Hepatocyte (in vitro differentiated cells): ENCODE measurements around the gene SHE. TPM values are rescaled to one million over a fixed set of nuclear protein-coding genes. Genes with fewer than 3 reads are reported as not detected.

Experiments
- DNase-seq: peaks from one replicate; pipeline ENCODE4 v3.0.0-alpha.2; 2016; ENCODE audit warnings: low spot score
- H2AFZ ChIP-seq: fragments of 200-600 bp; sonication (generic); 2 replicates; pipeline ENCODE4 v1.6.0; 2016; ENCODE audit warnings: antibody characterized with exemption, mild to moderate bottlenecking
- H3K27ac ChIP-seq: fragments of 200-600 bp; sonication (generic); 2 replicates; pipeline ENCODE4 v1.5.1; 2016; ENCODE audit warnings: mild to moderate bottlenecking
- H3K27me3 ChIP-seq: fragments of 200-600 bp; sonication (generic); 2 replicates; pipeline ENCODE4 v1.6.1; 2016
- H3K36me3 ChIP-seq: fragments of 200-600 bp; sonication (generic); replicated peaks from 2 replicates; pipeline ENCODE4 v1.5.1; 2016; ENCODE audit warnings: low read depth; ENCODE audit not compliant: insufficient read depth
- H3K4me1 ChIP-seq: fragments of 200-600 bp; sonication (generic); 2 replicates; pipeline ENCODE4 v1.5.1; 2016; ENCODE audit warnings: mild to moderate bottlenecking, moderate library complexity; ENCODE audit not compliant: insufficient read depth
- H3K4me2 ChIP-seq: fragments of 200-600 bp; sonication (generic); 2 replicates; pipeline ENCODE4 v1.6.0; 2016
- H3K4me3 ChIP-seq: fragments of 200-600 bp; sonication (generic); 2 replicates; pipeline ENCODE4 v1.5.1; 2016; ENCODE audit warnings: mild to moderate bottlenecking
- H3K79me2 ChIP-seq: fragments of 200-600 bp; sonication (generic); 2 replicates; pipeline ENCODE4 v1.6.0; 2017; ENCODE audit warnings: mild to moderate bottlenecking
- H3K9me2 ChIP-seq: fragments of 200-600 bp; sonication (generic); replicated peaks from 2 replicates; pipeline ENCODE4 v1.6.0; 2017; ENCODE audit warnings: mild to moderate bottlenecking; ENCODE audit not compliant: insufficient read depth
- H3K9me3 ChIP-seq: fragments of 200-600 bp; sonication (generic); 2 replicates; pipeline ENCODE4 v1.5.1; 2016; ENCODE audit warnings: low read depth, mild to moderate bottlenecking
- H4K20me1 ChIP-seq: fragments of 200-600 bp; sonication (generic); 2 replicates; pipeline ENCODE4 v1.6.0; 2016; ENCODE audit warnings: mild to moderate bottlenecking; ENCODE audit not compliant: insufficient read depth, poor library complexity, severe bottlenecking
- CTCF ChIP-seq: fragments of 200-600 bp; sonication (generic); IDR thresholded peaks from 2 replicates; pipeline ENCODE4 v1.5.1; 2016; ENCODE audit warnings: antibody characterized with exemption, mild to moderate bottlenecking; ENCODE audit not compliant: poor library complexity
- EZH2 ChIP-seq: fragments of 200-600 bp; sonication (generic); IDR thresholded peaks from 2 replicates; pipeline ENCODE4 v1.6.1; 2016; ENCODE audit warnings: antibody characterized with exemption, mild to moderate bottlenecking, borderline replicate concordance
- EZH2phosphoT487 ChIP-seq: fragments of 200-600 bp; sonication (generic); IDR thresholded peaks from one replicate; pipeline ENCODE4 v1.6.1; 2018; ENCODE audit warnings: antibody characterized with exemption, mild to moderate bottlenecking, low read depth, moderate library complexity; ENCODE audit not compliant: unreplicated experiment, severe bottlenecking
- WGBS: methylation state at CpG from one replicate; pipeline ENCODE4 v1.1.6; 2016; ENCODE audit warnings: low lambda C conversion rate; ENCODE audit errors: missing lambda C conversion rate; 5-methylcytosine and 5-hydroxymethylcytosine counted together
- polyA plus RNA-seq: library from polyadenylated mRNA; unstranded; fragments of >200 nt; fragmentation: Nextera tagmentation; extraction: Ambion mirVana; gene quantifications from 2 replicates; pipeline ENCODE4 v1.2.1, GENCODE V29; 2016
- total RNA-seq: library from RNA; depleted of rRNA; stranded (reverse); fragments of >200 nt; gene quantifications from 2 replicates; pipeline ENCODE4 v1.2.3, GENCODE V29; 2014

Gene SHE
- total and polyA plus RNA-seq, 2 experiments from 2014 or later: 0.60 TPM; not detected in 1

- Histone ChIP-seq H3K9me2 (no peaks in the 10 kb centered on the region), H4K20me1 (no peaks in the 10 kb centered on the region), H3K36me3 (no peaks in the 10 kb centered on the region), H2AFZ (no peak overlapping the region), H3K27ac (no peak overlapping the region), H3K4me2 (no peak overlapping the region), H3K79me2 (no peaks in the 10 kb centered on the region), H3K9me3 (no peaks in the 10 kb centered on the region), H3K4me1 (no peaks in the 10 kb centered on the region), H3K27me3 (peaks cover 15% of the 10 kb centered on the region), H3K4me3 (no peak overlapping the region)
- TF ChIP-seq EZH2phosphoT487 (no peak), CTCF (no peak), EZH2 (no peak)
- DNase-seq: no peak
- 82% methylated on average over 3 of the region's 3 CpGs for WGBS
Measured at GRCh38 chr1:154512760-154513159, 10.5 kb upstream of the SHE start.

- H3K27ac ChIP-seq: no peak overlapping the region
- no peak overlapping the region for H3K4me3 ChIP-seq
- peaks cover 65% of the 10 kb centered on the region for H3K27me3 ChIP-seq
- H3K79me2 ChIP-seq: no peaks in the 10 kb centered on the region
- H4K20me1 ChIP-seq: no peaks in the 10 kb centered on the region
- H3K9me2 ChIP-seq: no peaks in the 10 kb centered on the region
- H2AFZ ChIP-seq: no peak overlapping the region
- TF ChIP-seq EZH2phosphoT487 (no peak), EZH2 (no peak), CTCF (no peak)
- H3K4me2 ChIP-seq: no peak overlapping the region
- no peak for DNase-seq
- no peaks in the 10 kb centered on the region for H3K9me3 ChIP-seq
- WGBS: 84% methylated on average over 5 of the region's 5 CpGs
- H3K36me3 ChIP-seq: no peaks in the 10 kb centered on the region
- H3K4me1 ChIP-seq: peaks cover 5% of the 10 kb centered on the region
Measured at GRCh38 chr1:154503898-154504297, 1.7 kb upstream of the SHE start.

GRCh38 chr1:154502744-154503115 lies 518 bp upstream of the SHE start:
- H4K20me1 ChIP-seq: no peaks in the 10 kb centered on the region
- no peaks in the 10 kb centered on the region for H3K9me3 ChIP-seq
- H3K27me3 ChIP-seq: peaks cover 66% of the 10 kb centered on the region
- H3K4me1 ChIP-seq: peaks cover 5% of the 10 kb centered on the region
- no peaks in the 10 kb centered on the region for H3K36me3 ChIP-seq
- H3K27ac ChIP-seq: no peak overlapping the region
- WGBS: 41% methylated on average over 38 of the region's 43 CpGs
- no peak overlapping the region for H3K4me3 ChIP-seq
- peak overlapping the region; percentile 92 for H2AFZ ChIP-seq
- no peak for DNase-seq
- TF ChIP-seq EZH2 (no peak), EZH2phosphoT487 (no peak), CTCF (no peak)
- peak overlapping the region; percentile 90 for H3K4me2 ChIP-seq
- H3K9me2 ChIP-seq: no peaks in the 10 kb centered on the region
- H3K79me2 ChIP-seq: no peaks in the 10 kb centered on the region

- Histone ChIP-seq H3K4me2 (peak overlapping the region; percentile 90), H3K79me2 (no peaks in the 10 kb centered on the region), H3K4me1 (peaks cover 5% of the 10 kb centered on the region), H3K27me3 (peaks cover 63% of the 10 kb centered on the region), H2AFZ (peak overlapping the region; percentile 92), H3K4me3 (no peak overlapping the region), H3K9me2 (no peaks in the 10 kb centered on the region), H3K27ac (no peak overlapping the region), H3K9me3 (no peaks in the 10 kb centered on the region), H4K20me1 (no peaks in the 10 kb centered on the region), H3K36me3 (no peaks in the 10 kb centered on the region)
- peak; percentile 60 for TF ChIP-seq EZH2phosphoT487
- no peak for TF ChIP-seq CTCF
- TF ChIP-seq EZH2: peak; percentile 98
- peak; percentile 48 for DNase-seq
- 5% methylated on average over 52 of the region's 54 CpGs for WGBS
Measured at GRCh38 chr1:154501423-154502065, 668 bp downstream of the SHE start.
